ENCODE data around the gene RASAL2.

RASAL2 gene

DNA sequence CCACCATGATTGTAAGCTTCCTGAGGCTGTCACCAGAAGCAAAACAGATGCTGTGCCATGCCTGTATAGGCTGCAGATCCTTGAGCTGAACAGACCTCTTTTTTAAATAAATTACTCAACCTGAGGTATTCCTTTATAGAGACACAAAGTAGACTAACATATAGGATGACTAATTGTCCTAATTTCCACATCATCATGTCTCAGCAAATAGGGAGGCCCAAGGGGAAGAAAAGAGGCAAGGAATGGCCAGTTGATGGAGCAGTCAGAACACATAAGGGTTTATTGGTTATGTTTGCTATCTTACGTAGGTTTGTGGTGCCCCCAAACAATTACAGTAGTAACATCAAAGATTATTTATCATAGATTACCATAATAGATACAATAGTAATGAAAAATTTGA lies 126.2 kb downstream of the RASAL2 start:
- Histone ChIP-seq H3K9me3 (ENCODE audit: control insufficient read depth, insufficient read depth, low read length) (no peaks in the 10 kb centered on the region), H3K36me3 (ENCODE audit: control insufficient read depth, insufficient read depth, low read length) (no peaks in the 10 kb centered on the region), H3K9ac (ENCODE audit: low read depth, low read length) (no peak overlapping the region), H3K4me3 (ENCODE audit: low read depth, low read length) (no peak overlapping the region), H3K4me1 (ENCODE audit: control insufficient read depth, insufficient read depth, low read length) (no peaks in the 10 kb centered on the region), H3K27me3 (ENCODE audit: control insufficient read depth, insufficient read depth, low read length) (no peaks in the 10 kb centered on the region)

DNA sequence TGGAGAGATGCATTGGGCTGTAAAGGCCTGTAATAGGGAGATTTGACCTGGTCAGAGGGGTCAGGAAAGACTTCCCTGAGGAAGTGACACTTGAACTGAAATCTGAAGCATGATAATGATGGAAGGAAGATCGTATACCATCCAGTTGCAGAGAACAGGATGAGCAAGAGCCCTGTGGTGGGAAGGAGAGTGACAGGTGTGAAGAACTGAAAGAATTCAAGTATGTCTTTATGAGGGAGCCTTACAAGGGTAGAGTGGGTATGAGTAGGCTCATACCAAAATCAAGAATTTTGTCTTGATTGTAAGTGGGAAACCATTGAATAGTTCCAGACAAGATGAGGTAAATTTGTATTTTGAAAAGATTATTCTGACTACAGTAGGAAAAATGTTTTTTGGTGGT lies 129.4 kb downstream of the RASAL2 start:
- Histone ChIP-seq H3K4me1 (ENCODE audit: control insufficient read depth, insufficient read depth, low read length) (no peaks in the 10 kb centered on the region), H3K9me3 (ENCODE audit: control insufficient read depth, insufficient read depth, low read length) (no peaks in the 10 kb centered on the region), H3K4me3 (ENCODE audit: low read depth, low read length) (no peak overlapping the region), H3K36me3 (ENCODE audit: control insufficient read depth, insufficient read depth, low read length) (no peaks in the 10 kb centered on the region), H3K9ac (ENCODE audit: low read depth, low read length) (no peak overlapping the region), H3K27me3 (ENCODE audit: control insufficient read depth, insufficient read depth, low read length) (no peaks in the 10 kb centered on the region)

DNA sequence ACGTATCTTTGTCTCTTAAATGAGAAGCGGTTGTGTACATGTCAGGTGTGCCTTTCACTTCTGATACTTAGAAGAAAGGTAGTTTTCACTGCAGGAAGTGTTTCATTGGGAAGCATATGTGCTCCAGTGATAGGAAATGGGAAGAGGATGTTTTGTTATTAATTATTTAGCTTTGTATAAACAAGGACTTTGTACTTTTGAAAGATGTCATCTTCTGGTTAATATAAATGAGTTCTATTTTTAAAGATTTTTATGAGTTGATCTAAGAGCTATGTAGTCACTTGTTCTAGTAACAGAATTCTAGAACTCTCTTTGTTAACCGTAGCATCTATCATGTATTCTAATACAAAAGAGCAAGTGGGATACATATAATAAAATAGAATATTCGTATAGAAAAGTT lies 130.5 kb downstream of the RASAL2 start:
- H3K36me3 ChIP-seq (ENCODE audit: control insufficient read depth, insufficient read depth, low read length), result no peaks in the 10 kb centered on the region
- no peaks in the 10 kb centered on the region for H3K9me3 ChIP-seq (ENCODE audit: control insufficient read depth, insufficient read depth, low read length)
- H3K4me3 ChIP-seq (ENCODE audit: low read depth, low read length), result no peak overlapping the region
- no peak overlapping the region for H3K9ac ChIP-seq (ENCODE audit: low read depth, low read length)
- H3K4me1 ChIP-seq (ENCODE audit: control insufficient read depth, insufficient read depth, low read length), result no peaks in the 10 kb centered on the region
- no peaks in the 10 kb centered on the region for H3K27me3 ChIP-seq (ENCODE audit: control insufficient read depth, insufficient read depth, low read length)

DNA sequence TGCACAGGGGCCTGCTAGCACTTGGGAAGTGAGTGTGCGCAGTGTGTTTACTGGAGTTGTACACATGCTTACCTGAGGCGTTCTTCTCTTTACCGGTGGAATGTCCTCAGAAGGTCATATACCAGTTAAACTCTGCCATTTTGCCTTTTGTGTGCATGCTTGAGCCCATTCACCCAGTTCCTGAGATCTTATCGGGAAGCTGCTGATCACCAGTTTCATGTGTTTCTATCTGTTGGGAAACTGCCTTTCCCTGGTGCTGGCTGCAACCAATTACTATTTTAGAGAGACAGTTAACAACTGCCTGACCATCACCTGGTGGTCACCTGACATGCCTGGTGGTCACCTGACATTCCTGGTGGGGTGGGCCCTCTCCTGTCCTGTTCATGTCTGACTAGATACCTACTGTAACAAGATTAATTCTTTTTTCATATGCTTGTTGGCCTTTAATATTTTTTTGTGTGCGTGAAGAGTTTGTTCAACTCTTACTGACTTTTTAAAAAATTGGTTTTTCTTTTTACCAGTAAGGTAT lies 137.0 kb downstream of the RASAL2 start:
- Histone ChIP-seq H3K4me1 (ENCODE audit: control insufficient read depth, insufficient read depth, low read length) (no peaks in the 10 kb centered on the region), H3K36me3 (ENCODE audit: control insufficient read depth, insufficient read depth, low read length) (no peaks in the 10 kb centered on the region), H3K9me3 (ENCODE audit: control insufficient read depth, insufficient read depth, low read length) (no peaks in the 10 kb centered on the region), H3K4me3 (ENCODE audit: low read depth, low read length) (no peak overlapping the region), H3K9ac (ENCODE audit: low read depth, low read length) (no peak overlapping the region), H3K27me3 (ENCODE audit: control insufficient read depth, insufficient read depth, low read length) (no peaks in the 10 kb centered on the region)

DNA sequence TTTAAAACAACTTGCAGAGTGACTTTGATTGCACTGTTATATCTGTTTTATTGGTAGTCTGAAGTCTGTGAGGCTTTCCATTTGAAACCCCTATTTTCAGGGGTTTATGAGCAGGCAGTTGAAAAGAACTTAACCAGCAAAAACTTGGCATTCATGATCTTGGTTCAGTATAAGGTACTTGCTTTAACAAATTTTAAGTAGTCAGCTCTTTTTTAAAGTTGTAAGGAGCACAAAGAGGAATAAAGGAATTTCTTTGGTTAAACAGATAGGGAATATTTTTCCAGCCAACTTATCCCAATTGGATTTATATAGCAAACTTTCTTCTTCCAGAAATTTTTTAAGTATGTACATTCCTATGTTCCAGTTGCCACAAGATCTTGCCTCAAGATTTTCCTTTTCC lies 138.2 kb downstream of the RASAL2 start:
- Histone ChIP-seq H3K27me3 (ENCODE audit: control insufficient read depth, insufficient read depth, low read length) (no peaks in the 10 kb centered on the region), H3K4me3 (ENCODE audit: low read depth, low read length) (no peak overlapping the region), H3K36me3 (ENCODE audit: control insufficient read depth, insufficient read depth, low read length) (no peaks in the 10 kb centered on the region), H3K4me1 (ENCODE audit: control insufficient read depth, insufficient read depth, low read length) (no peaks in the 10 kb centered on the region), H3K9ac (ENCODE audit: low read depth, low read length) (no peak overlapping the region), H3K9me3 (ENCODE audit: control insufficient read depth, insufficient read depth, low read length) (no peaks in the 10 kb centered on the region)

DNA sequence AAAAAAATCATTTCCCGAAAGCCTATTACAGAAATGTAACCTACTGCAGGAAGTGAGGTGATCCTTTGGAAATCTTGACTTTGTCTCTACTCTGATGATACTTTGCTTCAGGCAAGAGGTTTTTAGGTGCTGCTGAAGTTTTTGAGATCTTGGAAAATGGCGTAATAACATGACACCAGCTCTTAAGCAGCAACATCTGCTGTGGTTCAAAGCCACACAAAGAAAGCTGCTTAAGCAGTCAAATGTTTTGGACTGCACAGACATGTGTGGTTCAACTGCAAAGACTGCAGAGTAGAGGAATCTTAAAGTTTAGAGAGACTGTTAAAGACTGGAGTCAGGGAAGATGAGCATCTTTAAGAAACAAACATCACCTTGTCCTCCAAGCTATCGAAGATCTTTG lies 139.0 kb downstream of the RASAL2 start:
- Histone ChIP-seq H3K9me3 (ENCODE audit: control insufficient read depth, insufficient read depth, low read length) (no peaks in the 10 kb centered on the region), H3K4me3 (ENCODE audit: low read depth, low read length) (no peak overlapping the region), H3K27me3 (ENCODE audit: control insufficient read depth, insufficient read depth, low read length) (no peaks in the 10 kb centered on the region), H3K9ac (ENCODE audit: low read depth, low read length) (no peak overlapping the region), H3K4me1 (ENCODE audit: control insufficient read depth, insufficient read depth, low read length) (no peaks in the 10 kb centered on the region), H3K36me3 (ENCODE audit: control insufficient read depth, insufficient read depth, low read length) (no peaks in the 10 kb centered on the region)

DNA sequence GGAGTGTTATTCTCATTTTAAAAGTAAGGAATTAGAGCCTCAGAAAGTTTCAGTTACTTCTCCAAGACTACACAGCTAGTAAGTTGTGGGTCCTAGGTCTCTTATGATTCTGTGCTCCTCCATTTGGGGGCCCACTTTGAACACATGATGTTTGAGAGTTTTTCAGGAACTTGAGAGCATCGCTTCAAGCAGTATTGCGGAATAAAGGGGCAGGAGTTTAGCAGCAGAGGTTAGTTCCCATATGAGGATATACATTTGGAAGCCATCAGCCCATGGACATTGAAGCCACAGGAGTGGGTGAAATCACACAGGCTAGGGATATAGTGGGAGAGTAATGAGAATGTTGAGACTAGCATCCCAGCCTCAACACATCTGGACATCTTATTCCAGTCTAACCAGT lies 143.2 kb downstream of the RASAL2 start:
- H3K9me3 ChIP-seq (ENCODE audit: control insufficient read depth, insufficient read depth, low read length), result no peaks in the 10 kb centered on the region
- no peaks in the 10 kb centered on the region for H3K27me3 ChIP-seq (ENCODE audit: control insufficient read depth, insufficient read depth, low read length)
- H3K9ac ChIP-seq (ENCODE audit: low read depth, low read length), result no peak overlapping the region
- no peaks in the 10 kb centered on the region for H3K4me1 ChIP-seq (ENCODE audit: control insufficient read depth, insufficient read depth, low read length)
- H3K4me3 ChIP-seq (ENCODE audit: low read depth, low read length), result no peak overlapping the region
- no peaks in the 10 kb centered on the region for H3K36me3 ChIP-seq (ENCODE audit: control insufficient read depth, insufficient read depth, low read length)

DNA sequence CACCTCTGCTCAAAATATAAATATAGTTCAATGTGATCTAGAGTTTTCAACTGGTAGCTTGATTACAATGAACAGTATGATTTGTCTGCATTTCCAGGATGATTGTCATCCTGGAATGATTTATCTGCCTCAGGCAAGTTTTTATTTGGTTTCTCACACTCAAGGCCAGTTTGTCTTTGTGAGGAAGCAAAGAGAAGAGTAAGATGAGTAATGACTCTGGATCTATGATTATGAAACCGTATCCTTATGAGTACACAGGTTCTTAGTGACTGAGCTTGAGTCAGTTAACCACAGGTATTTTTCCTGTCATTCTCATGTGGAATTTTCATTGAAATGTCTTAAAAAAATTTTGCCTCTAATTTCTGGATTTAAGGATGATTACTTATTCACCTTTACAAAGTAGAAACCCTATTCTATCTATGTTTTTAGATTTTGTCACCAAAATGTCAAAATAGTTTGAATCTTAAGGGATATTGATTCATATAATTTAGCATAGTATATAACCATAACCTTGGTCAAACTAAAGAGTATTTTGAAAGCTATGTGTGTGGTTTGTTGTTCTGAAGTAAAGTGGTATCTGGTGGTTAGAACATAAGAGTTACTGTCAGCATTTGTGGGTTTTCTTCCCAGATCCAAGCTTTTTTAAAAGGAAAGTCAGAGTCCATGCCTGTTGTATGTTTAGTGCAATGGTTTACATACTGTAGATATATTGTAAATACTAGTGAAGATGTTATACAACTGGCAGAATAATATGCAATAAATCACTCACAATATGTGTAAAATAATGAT lies 145.0 kb downstream of the RASAL2 start:
- Histone ChIP-seq H3K36me3 (ENCODE audit: control insufficient read depth, insufficient read depth, low read length) (no peaks in the 10 kb centered on the region), H3K9me3 (ENCODE audit: control insufficient read depth, insufficient read depth, low read length) (no peaks in the 10 kb centered on the region), H3K4me3 (ENCODE audit: low read depth, low read length) (no peak overlapping the region), H3K9ac (ENCODE audit: low read depth, low read length) (no peak overlapping the region), H3K27me3 (ENCODE audit: control insufficient read depth, insufficient read depth, low read length) (no peaks in the 10 kb centered on the region), H3K4me1 (ENCODE audit: control insufficient read depth, insufficient read depth, low read length) (no peaks in the 10 kb centered on the region)

DNA sequence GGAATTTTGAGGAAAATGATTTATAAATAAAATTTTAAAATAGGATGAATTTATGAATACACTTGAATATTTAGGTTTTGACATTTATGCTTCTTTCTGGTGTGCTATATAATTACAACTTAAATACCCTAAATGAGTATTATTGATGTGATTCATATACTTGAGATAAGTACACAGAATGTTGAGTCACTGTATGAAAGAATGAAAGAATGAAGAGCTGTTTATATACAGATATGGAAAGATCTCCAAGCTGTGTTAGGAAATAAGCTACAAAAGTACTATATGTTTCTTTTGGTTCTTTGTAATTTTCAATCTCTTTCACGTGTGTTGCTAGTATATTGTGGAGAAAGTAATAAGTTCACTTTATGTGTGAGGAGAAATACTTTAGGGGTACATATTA lies 147.2 kb downstream of the RASAL2 start:
- H3K9me3 ChIP-seq (ENCODE audit: control insufficient read depth, insufficient read depth, low read length), result no peaks in the 10 kb centered on the region
- no peak overlapping the region for H3K4me3 ChIP-seq (ENCODE audit: low read depth, low read length)
- no peak overlapping the region for H3K9ac ChIP-seq (ENCODE audit: low read depth, low read length)
- H3K4me1 ChIP-seq (ENCODE audit: control insufficient read depth, insufficient read depth, low read length), result no peaks in the 10 kb centered on the region
- no peaks in the 10 kb centered on the region for H3K36me3 ChIP-seq (ENCODE audit: control insufficient read depth, insufficient read depth, low read length)
- no peaks in the 10 kb centered on the region for H3K27me3 ChIP-seq (ENCODE audit: control insufficient read depth, insufficient read depth, low read length)

DNA sequence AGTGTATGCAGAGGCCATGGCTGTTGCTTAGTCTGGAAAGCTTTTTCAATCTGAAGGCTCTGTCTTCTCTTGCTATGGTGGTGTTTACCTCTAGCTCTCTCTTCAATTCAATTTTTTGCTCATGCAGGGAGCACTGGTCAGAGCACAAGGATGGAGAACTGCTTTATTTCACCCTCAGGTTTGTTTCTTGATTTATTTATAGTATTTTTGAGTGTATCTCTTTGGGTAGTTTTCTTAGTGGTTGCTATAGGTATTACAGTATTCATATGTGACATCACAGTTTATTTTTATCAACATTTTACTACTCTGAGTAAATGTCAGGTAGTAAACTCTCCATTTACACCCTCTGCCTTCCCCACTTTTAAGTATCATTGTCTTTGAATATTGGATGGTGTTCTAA lies 147.9 kb downstream of the RASAL2 start:
- no peaks in the 10 kb centered on the region for H3K4me1 ChIP-seq (ENCODE audit: control insufficient read depth, insufficient read depth, low read length)
- no peak overlapping the region for H3K4me3 ChIP-seq (ENCODE audit: low read depth, low read length)

DNA sequence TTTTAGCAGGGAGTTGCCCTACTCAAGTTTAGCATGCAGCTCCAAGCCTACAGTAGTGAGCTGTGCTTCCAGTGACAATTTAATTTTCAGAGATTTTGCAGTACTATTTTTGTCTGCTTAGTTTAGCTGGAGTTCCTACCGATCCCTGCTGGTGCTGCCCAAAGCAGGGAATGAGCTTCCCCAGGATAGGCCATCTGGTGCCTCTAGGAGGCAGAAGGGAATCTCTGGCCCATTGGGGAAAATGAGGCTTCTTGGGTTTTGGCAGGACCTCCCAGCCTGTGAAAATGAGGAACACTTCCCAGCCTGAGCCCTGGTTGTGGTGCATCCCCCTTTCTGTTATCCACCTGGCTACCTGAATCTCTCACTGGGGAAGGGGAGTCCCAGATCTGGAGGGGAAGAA lies 149.2 kb downstream of the RASAL2 start:
- H3K4me3 ChIP-seq (ENCODE audit: low read depth, low read length), result no peak overlapping the region
- no peaks in the 10 kb centered on the region for H3K27me3 ChIP-seq (ENCODE audit: control insufficient read depth, insufficient read depth, low read length)
- no peaks in the 10 kb centered on the region for H3K36me3 ChIP-seq (ENCODE audit: control insufficient read depth, insufficient read depth, low read length)
- no peak overlapping the region for H3K9ac ChIP-seq (ENCODE audit: low read depth, low read length)
- no peaks in the 10 kb centered on the region for H3K9me3 ChIP-seq (ENCODE audit: control insufficient read depth, insufficient read depth, low read length)
- H3K4me1 ChIP-seq (ENCODE audit: control insufficient read depth, insufficient read depth, low read length), result no peaks in the 10 kb centered on the region

More for the DNA sequence above, 147.9 kb downstream of the RASAL2 start:
- no peaks in the 10 kb centered on the region for H3K27me3 ChIP-seq (ENCODE audit: control insufficient read depth, insufficient read depth, low read length)
- H3K9ac ChIP-seq (ENCODE audit: low read depth, low read length), result no peak overlapping the region
- H3K9me3 ChIP-seq (ENCODE audit: control insufficient read depth, insufficient read depth, low read length), result no peaks in the 10 kb centered on the region
- H3K36me3 ChIP-seq (ENCODE audit: control insufficient read depth, insufficient read depth, low read length), result no peaks in the 10 kb centered on the region

DNA sequence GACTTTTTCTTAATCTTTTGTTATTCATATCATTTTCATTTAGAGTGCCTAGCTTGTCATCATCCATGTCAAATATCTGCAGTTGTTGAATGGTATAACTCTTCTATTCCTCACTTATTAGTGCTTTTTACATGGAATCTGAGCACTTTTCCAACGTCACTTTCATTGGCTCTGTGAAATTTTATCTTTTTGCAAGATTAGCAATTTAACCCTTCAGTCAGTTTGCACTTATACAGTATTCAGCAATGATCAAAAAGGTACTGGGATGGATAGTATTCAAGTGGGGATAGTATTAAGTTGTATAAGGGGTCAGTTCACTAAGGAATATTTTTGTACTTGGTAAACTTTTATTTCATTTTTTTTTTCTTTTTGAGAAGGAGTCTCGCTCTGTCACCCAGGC lies 150.0 kb downstream of the RASAL2 start:
- Histone ChIP-seq H3K4me1 (ENCODE audit: control insufficient read depth, insufficient read depth, low read length) (no peaks in the 10 kb centered on the region), H3K9me3 (ENCODE audit: control insufficient read depth, insufficient read depth, low read length) (no peaks in the 10 kb centered on the region), H3K4me3 (ENCODE audit: low read depth, low read length) (no peak overlapping the region), H3K27me3 (ENCODE audit: control insufficient read depth, insufficient read depth, low read length) (no peaks in the 10 kb centered on the region), H3K9ac (ENCODE audit: low read depth, low read length) (no peak overlapping the region), H3K36me3 (ENCODE audit: control insufficient read depth, insufficient read depth, low read length) (no peaks in the 10 kb centered on the region)

All from iPS-15b (cell line).